ENCODE results near the gene RTEL1.
"Not testable (repeated sequence)": the region's sequence is repeated elsewhere in the genome, so short reads cannot be mapped to it uniquely, and the experiment has no call there.

DNA sequence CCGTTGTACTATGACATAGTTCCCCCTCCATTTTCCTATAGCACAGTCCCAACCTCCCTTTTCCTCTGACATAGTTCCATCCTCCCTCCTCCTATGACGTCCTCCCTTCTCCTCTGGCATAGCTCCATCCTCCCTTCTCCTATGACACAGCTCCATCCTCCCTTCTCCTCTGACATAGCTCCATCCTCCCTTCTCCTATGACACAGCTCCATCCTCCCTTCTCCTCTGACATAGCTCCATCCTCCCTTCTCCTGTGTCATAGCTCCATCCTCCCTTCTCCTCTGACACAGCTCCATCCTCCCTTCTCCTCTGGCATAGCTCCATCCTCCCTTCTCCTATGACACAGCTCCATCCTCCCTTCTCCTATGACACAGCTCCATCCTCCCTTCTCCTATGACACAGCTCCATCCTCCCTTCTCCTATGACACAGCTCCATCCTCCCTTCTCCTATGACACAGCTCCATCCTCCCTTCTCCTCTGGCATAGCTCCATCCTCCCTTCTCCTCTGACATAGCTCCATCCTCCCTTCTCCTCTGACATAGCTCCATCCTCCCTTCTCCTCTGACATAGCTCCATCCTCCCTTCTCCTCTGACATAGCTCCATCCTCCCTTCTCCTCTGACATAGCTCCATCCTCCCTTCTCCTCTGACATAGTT lies 65.0 kb downstream of the RTEL1 start:
- TF ChIP-seq, protein P1, sequence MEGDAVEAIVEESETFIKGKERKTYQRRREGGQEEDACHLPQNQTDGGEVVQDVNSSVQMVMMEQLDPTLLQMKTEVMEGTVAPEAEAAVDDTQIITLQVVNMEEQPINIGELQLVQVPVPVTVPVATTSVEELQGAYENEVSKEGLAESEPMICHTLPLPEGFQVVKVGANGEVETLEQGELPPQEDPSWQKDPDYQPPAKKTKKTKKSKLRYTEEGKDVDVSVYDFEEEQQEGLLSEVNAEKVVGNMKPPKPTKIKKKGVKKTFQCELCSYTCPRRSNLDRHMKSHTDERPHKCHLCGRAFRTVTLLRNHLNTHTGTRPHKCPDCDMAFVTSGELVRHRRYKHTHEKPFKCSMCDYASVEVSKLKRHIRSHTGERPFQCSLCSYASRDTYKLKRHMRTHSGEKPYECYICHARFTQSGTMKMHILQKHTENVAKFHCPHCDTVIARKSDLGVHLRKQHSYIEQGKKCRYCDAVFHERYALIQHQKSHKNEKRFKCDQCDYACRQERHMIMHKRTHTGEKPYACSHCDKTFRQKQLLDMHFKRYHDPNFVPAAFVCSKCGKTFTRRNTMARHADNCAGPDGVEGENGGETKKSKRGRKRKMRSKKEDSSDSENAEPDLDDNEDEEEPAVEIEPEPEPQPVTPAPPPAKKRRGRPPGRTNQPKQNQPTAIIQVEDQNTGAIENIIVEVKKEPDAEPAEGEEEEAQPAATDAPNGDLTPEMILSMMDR (IDR thresholded peaks at IDR 0.05): not testable (repeated sequence)
- TF ChIP-seq POLR2A (IDR thresholded peaks at IDR 0.05): not testable (repeated sequence)
